Kidney epithelial cell (primary cell): ENCODE data around the gene GPR61. TPM values are rescaled to one million over a fixed set of nuclear protein-coding genes. Genes with fewer than 3 reads are reported as not detected.

Experiments used
- DNase-seq: peaks from one replicate; pipeline ENCODE4 v3.0.0-alpha.2; 2010; ENCODE audit warnings: low read depth
- H3K27me3 ChIP-seq: 2 replicates; pipeline ENCODE4 v1.6.0; 2011; ENCODE audit warnings: low read length; ENCODE audit not compliant: control insufficient read depth, insufficient read depth
- H3K36me3 ChIP-seq: 2 replicates; pipeline ENCODE4 v1.5.1; 2011; ENCODE audit warnings: low read length; ENCODE audit not compliant: control insufficient read depth, insufficient read depth
- H3K4me3 ChIP-seq: 2 replicates; pipeline ENCODE4 v1.5.1; 2011; ENCODE audit warnings: low read depth, mild to moderate bottlenecking, control low read depth, low read length
- CTCF ChIP-seq: IDR thresholded peaks from 2 replicates; pipeline ENCODE4 v1.5.1; 2011; ENCODE audit warnings: mild to moderate bottlenecking, moderate library complexity, low read length, control low read depth, inconsistent platforms; ENCODE audit not compliant: insufficient read depth, poor library complexity, severe bottlenecking
- total RNA-seq: library from RNA; depleted of rRNA; stranded (reverse); fragments of >200 nt; gene quantifications from 2 replicates; pipeline ENCODE4 v1.2.3, GENCODE V29; 2015

Gene GPR61
- total RNA-seq, 1 donor from 2014 or later, result not detected

DNA sequence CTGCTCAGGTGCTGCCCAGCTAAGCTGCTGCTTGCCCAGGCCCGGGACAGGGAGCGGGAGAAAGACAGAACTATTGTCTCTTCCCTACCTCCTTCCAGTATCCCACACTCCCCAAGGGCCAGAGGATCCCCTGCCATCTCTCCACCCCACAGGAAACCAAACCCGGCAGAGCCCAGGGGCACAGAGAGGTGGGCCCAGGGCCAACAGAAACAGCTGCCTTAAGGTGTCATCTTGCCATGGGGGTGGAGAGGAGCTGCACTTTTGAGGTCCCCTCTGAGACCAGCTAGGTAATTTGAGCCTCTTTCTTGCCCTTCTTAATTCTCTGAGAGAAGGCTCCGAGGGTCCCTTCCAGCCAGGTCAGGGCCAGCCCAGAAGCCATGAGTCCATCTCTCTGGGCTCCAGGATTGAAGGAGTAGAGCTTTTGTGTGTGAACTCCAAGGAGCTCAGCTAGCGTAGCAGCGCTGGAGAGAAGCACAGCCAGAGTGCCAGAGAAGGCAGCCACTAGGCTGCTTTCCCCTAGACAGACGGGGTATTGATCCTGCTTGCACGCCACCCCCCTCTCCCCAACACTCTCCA, 9.7 kb upstream of the GPR61 start:
- DNase-seq, result no peak
- TF ChIP-seq CTCF, result no peak
- no peaks in the 10 kb centered on the region for H3K36me3 ChIP-seq

GRCh38 chr1:109530457-109531087, 9.1 kb upstream of the GPR61 start:
- Histone ChIP-seq H3K4me3 (no peak overlapping the region), H3K36me3 (no peaks in the 10 kb centered on the region), H3K27me3 (no peaks in the 10 kb centered on the region)
- no peak for TF ChIP-seq CTCF
- no peak for DNase-seq

More for the DNA sequence above, 9.7 kb upstream of the GPR61 start:
- Histone ChIP-seq H3K4me3 (no peak overlapping the region), H3K27me3 (no peaks in the 10 kb centered on the region)

- DNase-seq, result no peak
- Histone ChIP-seq H3K4me3 (no peak overlapping the region), H3K27me3 (no peaks in the 10 kb centered on the region), H3K36me3 (no peaks in the 10 kb centered on the region)
- no peak for TF ChIP-seq CTCF
Measured at GRCh38 chr1:109531380-109531779, 8.3 kb upstream of the GPR61 start.

DNA sequence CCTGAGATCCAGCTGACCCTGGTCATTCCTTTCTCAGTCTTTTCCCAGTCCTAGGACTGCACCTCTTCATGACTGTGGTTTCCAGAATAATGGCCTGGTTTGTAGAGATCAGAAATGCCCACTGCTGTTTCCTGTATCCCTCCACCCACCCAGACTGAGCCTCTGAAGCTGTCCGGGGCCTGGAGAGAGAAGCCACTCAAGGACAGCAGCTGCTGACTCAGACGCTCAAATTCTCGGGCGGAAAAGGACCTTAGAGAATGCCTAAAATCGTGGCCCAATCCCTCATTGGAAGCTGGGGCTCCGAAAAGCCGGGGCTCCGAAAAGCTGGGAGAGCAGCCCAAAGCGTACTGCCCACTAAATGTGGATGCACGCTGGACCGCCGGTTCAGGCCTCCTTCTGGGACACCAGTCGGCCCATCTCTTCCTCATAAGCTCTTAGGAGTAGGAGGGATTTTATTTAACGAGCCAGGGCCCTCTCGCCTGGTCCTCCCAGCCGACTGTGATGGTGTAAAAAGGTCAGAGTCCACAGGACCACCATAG, 7.8 kb upstream of the GPR61 start:
- H3K4me3 ChIP-seq, result no peak overlapping the region
- DNase-seq, result no peak
- no peak for TF ChIP-seq CTCF
- no peaks in the 10 kb centered on the region for H3K36me3 ChIP-seq
- H3K27me3 ChIP-seq, result no peaks in the 10 kb centered on the region

DNA sequence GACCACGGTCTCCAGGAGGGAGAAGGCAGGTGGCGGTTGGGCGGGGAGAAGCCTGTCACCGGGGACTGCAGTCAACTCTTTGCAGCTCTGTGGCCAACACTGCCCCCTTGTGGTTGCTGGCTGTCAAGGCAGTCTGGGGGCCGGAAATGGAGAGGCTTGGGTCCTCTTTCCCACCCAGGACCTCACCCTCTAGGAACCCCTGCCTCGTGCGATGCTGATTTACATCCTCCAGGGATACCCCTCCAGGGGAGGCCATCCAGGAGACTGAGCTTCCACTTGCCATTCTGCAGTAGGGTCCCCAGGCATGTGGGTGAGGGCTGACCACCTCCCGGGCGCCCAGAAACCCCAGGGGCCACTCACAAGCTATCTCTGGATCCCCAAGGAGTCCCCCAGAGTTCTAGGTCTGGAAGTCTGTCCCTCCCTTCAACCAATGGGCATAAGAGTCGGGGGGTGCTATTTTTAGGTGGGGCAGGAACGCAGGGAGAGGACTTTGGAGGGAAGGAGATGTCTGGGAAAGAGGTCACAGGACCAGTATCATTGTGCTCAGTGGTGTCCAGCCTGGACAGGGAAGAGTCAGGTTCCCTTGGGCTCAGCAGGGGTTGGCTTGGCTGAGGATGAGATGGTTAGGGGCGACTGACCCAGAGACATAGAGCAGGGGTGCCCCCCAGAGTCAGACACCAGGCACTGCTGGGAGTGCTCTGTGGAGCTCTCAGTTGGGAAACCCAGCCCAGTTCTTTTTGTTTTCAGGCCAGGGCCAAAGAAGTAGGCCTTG, 7.1 kb upstream of the GPR61 start:
- no peak overlapping the region for H3K4me3 ChIP-seq
- H3K36me3 ChIP-seq, result no peaks in the 10 kb centered on the region
- TF ChIP-seq CTCF, result peak; percentile 93
- peak; percentile 26 for DNase-seq
- no peaks in the 10 kb centered on the region for H3K27me3 ChIP-seq
